SK-N-SH treated with all-trans-retinoic acid at 6 μM for 48 hours (cell line): ENCODE measurements around the gene MCM3.

Experiments used
- ISL1 ChIP-seq: fragments of 250-450 bp; sonication (Bioruptor Pico); IDR thresholded peaks from 2 replicates; pipeline ENCODE4 v2.1.2; 2022; ENCODE audit warnings: mild to moderate bottlenecking, moderate library complexity
- POU6F1 ChIP-seq: fragments of 250-450 bp; sonication (Bioruptor Pico); IDR thresholded peaks from 2 replicates; pipeline ENCODE4 v1.8.0; 2021; ENCODE audit warnings: low read depth, mild to moderate bottlenecking, moderate library complexity, borderline replicate concordance
- RARB ChIP-seq: fragments of 250-450 bp; sonication (Bioruptor Pico); IDR thresholded peaks from 2 replicates; pipeline ENCODE4 v1.8.0; 2021; ENCODE audit warnings: mild to moderate bottlenecking, moderate library complexity
- ZNF8 ChIP-seq: fragments of 450-650 bp; formaldehyde crosslinking; IDR thresholded peaks from 2 replicates; pipeline ENCODE4 v1.5.0; 2020; ENCODE audit warnings: mild to moderate bottlenecking, moderate library complexity

MCM3 gene

DNA sequence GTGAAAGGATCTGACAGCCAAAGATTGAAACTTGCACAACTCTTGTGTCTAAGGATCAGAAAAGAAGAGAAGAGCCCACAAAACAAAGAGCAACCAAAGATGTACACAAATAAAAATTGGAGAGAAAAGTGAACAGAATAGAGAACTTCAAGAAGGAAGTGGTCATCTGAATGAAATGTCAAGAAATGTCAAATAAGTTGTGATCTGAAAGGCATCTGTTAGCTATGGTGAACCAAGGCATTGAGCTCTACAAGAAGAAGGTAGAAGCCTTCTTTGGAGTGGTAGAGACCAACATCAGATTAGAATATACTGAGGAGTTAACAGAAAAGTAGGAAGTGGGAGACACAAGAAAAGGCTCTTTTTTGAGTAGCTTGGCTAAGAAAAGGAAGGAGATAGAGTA is 68.8 kb downstream of the MCM3 start (continued):
- TF ChIP-seq RARB: no peak
- TF ChIP-seq ISL1 (CRISPR knock-in tag): no peak
- TF ChIP-seq ZNF8 (CRISPR knock-in tag): no peak
- TF ChIP-seq POU6F1 (CRISPR knock-in tag): no peak
